WTC11 (cell line): Measurements from ENCODE around the gene CCDC141.

Source experiments
- NFYB ChIP-seq: sonication (generic); formaldehyde crosslinking; conservative IDR thresholded peaks from 2 replicates; pipeline ENCODE4 v1.8.0; 2022; ENCODE audit warnings: low read depth, missing genetic modification reagents
- NR2C2 ChIP-seq: sonication (generic); formaldehyde crosslinking; IDR thresholded peaks from 2 replicates; pipeline ENCODE4 v1.8.0; 2022; ENCODE audit warnings: mild to moderate bottlenecking, missing genetic modification reagents
- TEAD1 ChIP-seq: sonication (generic); formaldehyde crosslinking; IDR thresholded peaks from 2 replicates; pipeline ENCODE4 v1.8.0; 2022; ENCODE audit warnings: mild to moderate bottlenecking, missing genetic modification reagents
- ZNF317 ChIP-seq: sonication (generic); formaldehyde crosslinking; IDR thresholded peaks from 2 replicates; pipeline ENCODE4 v1.8.1; 2023; ENCODE audit warnings: low read depth, mild to moderate bottlenecking, moderate library complexity, missing genetic modification reagents, borderline replicate concordance
- TF ChIP-seq, protein P1 (sequence below): fragments of 200-600 bp; IDR thresholded peaks from 2 replicates; pipeline ENCODE4 v1.8.0; 2022; ENCODE audit warnings: antibody characterized with exemption
- TF ChIP-seq, protein P2 (sequence below): sonication (generic); formaldehyde crosslinking; IDR thresholded peaks from 2 replicates; pipeline ENCODE4 v1.8.0; 2022; ENCODE audit warnings: mild to moderate bottlenecking, missing genetic modification reagents
- TF ChIP-seq, protein P3 (sequence below): sonication (generic); formaldehyde crosslinking; IDR thresholded peaks from 2 replicates; pipeline ENCODE4 v1.8.1; 2022; ENCODE audit warnings: low read depth, mild to moderate bottlenecking, moderate library complexity, missing genetic modification reagents, borderline replicate concordance
- TF ChIP-seq, protein P4 (sequence below): sonication (generic); formaldehyde crosslinking; IDR thresholded peaks from 2 replicates; pipeline ENCODE4 v1.8.1; 2023; ENCODE audit warnings: mild to moderate bottlenecking, moderate library complexity, missing genetic modification reagents

DNA sequence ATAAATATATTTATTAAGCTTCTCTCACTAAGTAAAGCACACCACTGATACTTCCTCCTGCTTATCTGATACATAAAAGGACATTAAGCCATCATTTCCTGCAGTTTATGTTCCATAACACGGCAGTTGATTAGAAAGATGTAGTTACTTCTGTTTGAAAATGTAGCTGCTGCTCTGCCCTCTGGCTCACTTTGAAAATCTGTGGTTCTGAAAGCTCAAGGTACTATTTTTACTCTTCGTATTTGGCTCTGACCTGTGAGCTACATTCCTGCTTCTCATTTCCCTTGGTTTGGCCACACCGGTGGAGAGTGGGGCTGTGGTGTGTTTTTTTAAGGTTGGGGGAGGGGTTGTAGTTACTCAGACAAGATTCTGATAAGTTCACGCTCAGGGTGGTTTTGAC is 229.9 kb downstream of the CCDC141 start:
- TF ChIP-seq, protein P1, sequence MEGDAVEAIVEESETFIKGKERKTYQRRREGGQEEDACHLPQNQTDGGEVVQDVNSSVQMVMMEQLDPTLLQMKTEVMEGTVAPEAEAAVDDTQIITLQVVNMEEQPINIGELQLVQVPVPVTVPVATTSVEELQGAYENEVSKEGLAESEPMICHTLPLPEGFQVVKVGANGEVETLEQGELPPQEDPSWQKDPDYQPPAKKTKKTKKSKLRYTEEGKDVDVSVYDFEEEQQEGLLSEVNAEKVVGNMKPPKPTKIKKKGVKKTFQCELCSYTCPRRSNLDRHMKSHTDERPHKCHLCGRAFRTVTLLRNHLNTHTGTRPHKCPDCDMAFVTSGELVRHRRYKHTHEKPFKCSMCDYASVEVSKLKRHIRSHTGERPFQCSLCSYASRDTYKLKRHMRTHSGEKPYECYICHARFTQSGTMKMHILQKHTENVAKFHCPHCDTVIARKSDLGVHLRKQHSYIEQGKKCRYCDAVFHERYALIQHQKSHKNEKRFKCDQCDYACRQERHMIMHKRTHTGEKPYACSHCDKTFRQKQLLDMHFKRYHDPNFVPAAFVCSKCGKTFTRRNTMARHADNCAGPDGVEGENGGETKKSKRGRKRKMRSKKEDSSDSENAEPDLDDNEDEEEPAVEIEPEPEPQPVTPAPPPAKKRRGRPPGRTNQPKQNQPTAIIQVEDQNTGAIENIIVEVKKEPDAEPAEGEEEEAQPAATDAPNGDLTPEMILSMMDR, result no peak
- TF ChIP-seq NR2C2 (no peak), TEAD1 (CRISPR knock-in tag) (no peak), ZNF317 (CRISPR knock-in tag) (no peak), NFYB (CRISPR knock-in tag) (no peak)
- TF ChIP-seq, protein P2, sequence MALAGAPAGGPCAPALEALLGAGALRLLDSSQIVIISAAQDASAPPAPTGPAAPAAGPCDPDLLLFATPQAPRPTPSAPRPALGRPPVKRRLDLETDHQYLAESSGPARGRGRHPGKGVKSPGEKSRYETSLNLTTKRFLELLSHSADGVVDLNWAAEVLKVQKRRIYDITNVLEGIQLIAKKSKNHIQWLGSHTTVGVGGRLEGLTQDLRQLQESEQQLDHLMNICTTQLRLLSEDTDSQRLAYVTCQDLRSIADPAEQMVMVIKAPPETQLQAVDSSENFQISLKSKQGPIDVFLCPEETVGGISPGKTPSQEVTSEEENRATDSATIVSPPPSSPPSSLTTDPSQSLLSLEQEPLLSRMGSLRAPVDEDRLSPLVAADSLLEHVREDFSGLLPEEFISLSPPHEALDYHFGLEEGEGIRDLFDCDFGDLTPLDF (CRISPR knock-in tag), result no peak
- TF ChIP-seq, protein P3, sequence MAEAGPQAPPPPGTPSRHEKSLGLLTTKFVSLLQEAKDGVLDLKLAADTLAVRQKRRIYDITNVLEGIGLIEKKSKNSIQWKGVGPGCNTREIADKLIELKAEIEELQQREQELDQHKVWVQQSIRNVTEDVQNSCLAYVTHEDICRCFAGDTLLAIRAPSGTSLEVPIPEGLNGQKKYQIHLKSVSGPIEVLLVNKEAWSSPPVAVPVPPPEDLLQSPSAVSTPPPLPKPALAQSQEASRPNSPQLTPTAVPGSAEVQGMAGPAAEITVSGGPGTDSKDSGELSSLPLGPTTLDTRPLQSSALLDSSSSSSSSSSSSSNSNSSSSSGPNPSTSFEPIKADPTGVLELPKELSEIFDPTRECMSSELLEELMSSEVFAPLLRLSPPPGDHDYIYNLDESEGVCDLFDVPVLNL (CRISPR knock-in tag), result no peak
- TF ChIP-seq, protein P4, sequence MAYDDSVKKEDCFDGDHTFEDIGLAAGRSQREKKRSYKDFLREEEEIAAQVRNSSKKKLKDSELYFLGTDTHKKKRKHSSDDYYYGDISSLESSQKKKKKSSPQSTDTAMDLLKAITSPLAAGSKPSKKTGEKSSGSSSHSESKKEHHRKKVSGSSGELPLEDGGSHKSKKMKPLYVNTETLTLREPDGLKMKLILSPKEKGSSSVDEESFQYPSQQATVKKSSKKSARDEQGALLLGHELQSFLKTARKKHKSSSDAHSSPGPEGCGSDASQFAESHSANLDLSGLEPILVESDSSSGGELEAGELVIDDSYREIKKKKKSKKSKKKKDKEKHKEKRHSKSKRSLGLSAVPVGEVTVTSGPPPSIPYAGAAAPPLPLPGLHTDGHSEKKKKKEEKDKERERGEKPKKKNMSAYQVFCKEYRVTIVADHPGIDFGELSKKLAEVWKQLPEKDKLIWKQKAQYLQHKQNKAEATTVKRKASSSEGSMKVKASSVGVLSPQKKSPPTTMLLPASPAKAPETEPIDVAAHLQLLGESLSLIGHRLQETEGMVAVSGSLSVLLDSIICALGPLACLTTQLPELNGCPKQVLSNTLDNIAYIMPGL (CRISPR knock-in tag), result no peak
